Measurements from ENCODE around the gene ITFG1.
"Not testable (repeated sequence)": the region's sequence is repeated elsewhere in the genome, so short reads cannot be mapped to it uniquely, and the experiment has no call there.

The ITFG1 gene

DNA sequence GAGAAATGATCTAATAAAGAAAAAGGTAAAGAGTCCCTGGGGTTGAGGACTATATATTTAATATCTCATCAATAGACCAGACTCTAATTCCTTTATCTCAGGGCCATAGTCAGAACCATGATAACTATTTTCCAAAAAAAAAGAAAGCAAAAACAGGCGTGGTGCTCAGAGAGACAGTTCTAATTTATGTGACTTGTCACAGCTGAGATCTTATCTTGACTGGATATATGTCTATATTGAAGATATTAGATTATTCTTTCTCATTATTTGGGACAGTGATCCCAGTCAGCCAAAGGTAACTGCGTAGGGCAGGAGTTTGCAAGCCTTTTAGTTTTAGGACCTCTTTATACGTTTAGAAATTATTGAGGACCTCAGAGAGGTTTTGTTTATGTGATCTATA lies 52.4 kb downstream of the ITFG1 start:
- DNase-seq = no peak

GRCh38 chr16:47395733-47396498 lies 64.9 kb downstream of the ITFG1 start:
- no peak for DNase-seq

DNA sequence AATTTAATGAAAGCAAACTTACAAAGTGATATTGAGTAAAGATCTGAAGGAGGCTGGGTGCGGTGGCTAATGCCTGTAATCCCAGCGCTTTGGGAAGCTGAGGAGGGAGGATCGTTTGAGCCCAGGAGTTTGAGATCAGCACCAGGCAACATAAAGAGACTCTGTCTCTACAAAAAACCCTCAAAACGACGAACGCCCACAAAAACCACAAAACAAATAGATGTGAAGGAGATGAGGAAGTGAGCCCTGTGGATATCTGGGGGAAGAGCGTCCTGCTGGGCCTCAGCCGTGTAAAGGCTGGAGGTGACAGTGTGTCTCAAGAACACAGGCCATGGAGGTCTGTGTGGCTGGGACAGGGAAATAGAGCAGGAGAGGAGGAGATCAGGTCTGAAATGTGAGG lies 68.8 kb downstream of the ITFG1 start:
- DNase-seq = no peak

DNA sequence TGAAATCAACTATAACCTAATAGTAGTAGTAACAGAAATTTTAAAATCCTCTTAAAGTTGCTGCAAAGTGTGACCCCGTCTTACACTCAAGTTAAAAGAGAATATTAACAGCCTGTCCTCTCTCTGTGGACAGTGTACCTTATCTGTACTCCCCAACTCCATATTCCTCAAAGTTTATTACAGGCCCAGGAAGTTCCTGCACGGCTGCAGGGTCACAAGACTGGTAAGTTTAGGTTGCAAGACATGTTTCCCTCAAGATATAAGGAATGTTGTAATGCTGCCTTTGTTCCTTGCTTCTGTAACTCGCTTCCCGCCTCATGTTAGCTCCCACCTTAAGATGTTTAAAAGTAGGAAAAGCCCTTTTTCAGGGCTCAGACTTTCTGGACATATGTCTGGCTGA lies 72.2 kb downstream of the ITFG1 start:
- no peak for DNase-seq

- no peak for DNase-seq
These were observed 73.7 kb downstream of the ITFG1 start for GRCh38 chr16:47387026-47387734.

DNA sequence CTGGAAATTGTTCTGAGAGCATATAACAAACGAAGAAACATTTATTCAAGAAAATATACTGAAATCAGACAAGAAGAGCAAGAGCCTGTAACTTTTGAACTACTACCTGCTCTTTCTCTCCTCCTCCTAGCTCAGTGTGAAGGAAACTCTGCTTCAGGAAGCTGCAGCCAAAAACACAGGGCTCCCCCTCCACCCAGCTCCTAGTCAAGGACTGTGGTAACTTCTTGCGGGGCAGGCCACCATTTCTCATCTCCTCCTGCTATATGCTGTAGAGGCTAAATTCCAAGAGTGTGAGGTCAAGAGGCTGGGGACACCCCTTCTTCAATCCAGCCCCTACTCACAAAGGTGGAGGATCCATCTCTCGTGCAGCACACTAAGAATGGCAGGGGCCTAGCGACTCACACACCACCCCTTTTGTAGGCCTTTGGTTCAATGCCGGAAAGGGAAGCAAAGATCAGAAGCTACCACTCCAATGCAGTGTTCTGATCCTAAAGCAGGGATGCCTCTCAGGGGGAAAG lies 74.6 kb downstream of the ITFG1 start:
- no peak for DNase-seq

DNA sequence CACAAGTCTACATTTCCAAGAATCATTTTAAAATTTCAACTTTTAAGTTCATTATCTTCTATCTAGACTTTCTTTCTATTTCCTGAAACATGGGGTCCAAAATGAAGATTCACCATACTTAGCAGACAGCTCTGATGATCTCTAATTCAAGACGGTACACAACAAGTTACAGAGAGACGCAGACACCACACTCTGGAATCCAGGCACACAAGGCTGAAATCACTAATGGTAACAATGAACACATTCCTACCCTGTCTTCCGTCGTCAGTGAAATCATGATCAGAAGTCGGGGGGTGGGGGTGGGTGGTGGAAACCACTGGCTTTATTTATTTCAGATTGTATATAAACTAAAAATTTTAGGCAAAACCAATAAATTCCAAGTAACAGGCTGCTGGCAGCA lies 78.5 kb downstream of the ITFG1 start:
- DNase-seq = no peak

DNA sequence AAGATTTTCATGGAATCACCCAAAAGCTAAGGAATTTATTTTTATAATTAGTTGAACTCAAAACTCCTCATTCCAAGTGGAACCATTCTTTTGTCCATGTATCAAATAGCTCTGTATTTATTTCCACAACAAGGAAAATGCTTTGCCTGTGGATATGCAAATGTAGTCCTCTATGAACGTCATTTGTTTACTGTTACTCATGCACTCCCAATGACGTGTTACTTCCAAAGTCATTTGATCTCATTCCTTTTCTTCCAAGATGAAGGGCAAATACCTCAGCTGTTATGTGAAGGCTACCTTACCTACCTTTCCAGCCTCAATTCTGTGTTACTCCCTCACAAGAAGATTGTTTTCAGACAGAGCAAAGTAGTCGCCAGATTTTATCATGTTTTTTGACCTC lies 83.7 kb downstream of the ITFG1 start:
- DNase-seq = no peak

GRCh38 chr16:47375423-47375822 lies 85.4 kb downstream of the ITFG1 start:
- no peak for DNase-seq

- DNase-seq = no peak
These were observed 86.2 kb downstream of the ITFG1 start for GRCh38 chr16:47374629-47375028.

DNA sequence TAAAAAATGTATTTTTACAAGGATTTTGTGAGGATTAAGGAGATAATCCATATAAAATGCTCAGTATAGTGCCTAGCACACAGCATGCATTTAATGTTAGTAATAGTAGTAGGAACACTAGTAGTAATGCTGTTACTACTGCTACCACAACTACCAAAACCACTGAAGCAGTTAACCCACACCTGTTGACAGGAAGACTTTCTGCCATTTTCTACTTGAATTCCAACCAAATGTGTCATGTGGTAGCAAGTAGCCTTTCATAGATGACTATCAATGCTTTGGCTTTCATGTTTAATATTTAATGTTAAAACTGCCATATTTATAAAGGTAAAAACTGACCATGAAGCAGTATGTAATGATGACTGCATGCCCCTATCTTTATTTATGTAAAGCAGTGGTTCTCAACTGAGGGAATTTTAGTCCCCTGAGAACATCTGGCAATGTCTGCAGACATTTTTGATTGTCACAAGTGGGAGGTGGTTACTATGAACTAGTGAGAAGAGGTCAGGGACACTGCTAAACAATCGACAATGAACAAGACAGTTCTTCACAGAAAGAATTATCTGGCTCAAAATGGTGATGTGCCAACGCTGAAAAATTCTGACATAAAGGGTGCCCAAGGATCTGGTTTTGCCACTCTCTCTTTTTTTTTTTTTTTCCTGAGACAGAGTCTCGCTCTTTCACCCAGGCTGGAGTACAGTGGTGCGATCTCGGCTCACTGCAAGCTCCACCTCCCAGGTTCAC lies 89.4 kb downstream of the ITFG1 start:
- DNase-seq = no peak

DNA sequence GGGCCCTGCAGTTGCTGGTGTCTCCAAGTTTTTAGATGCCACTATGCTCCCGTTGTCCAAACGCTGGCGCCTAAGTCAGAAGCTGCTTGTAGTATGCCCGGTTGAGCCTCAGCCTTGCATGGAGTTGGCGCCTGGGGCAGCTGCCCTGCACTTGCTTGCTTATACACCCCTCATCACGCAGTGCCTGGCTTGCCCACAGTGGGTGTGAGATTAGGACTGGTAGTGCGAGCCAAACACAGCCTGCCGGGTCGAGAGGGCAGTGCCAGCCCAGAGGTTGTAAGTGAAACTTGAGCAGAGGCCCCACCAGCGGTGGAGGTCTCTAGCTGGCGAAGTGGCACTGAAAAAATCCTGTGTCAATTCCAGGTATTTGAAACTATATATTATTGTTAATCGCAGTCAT lies 90.3 kb downstream of the ITFG1 start:
- no peak for DNase-seq

GRCh38 chr16:47366228-47366627 lies 94.6 kb downstream of the ITFG1 start:
- no peak for DNase-seq

GRCh38 chr16:47363761-47364160 lies 97.1 kb downstream of the ITFG1 start:
- no peak for DNase-seq

DNA sequence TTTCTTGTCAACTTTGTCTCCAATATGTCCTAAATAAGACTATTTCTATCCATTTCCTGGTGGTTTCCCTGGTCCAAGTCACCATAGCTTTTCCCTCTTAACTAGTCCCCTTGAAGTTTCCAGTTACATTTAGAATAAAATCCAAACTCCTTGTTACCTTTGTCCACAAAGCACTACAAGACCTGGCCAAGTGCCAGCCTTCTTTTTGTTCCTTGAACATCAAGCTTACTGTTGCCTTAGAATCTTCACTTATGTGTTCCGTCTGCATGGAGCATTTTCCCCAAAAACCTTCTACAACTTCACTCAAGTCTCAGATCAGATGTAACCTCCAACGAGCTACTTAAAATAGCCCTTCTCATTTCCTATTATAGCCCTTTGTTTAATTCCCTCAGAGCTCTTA lies 101.4 kb downstream of the ITFG1 start:
- no peak for DNase-seq

GRCh38 chr16:47358816-47359215 lies 102.0 kb downstream of the ITFG1 start:
- DNase-seq = no peak

- not testable (repeated sequence) for DNase-seq
These were observed 111.8 kb downstream of the ITFG1 start for GRCh38 chr16:47349029-47349428.

DNA sequence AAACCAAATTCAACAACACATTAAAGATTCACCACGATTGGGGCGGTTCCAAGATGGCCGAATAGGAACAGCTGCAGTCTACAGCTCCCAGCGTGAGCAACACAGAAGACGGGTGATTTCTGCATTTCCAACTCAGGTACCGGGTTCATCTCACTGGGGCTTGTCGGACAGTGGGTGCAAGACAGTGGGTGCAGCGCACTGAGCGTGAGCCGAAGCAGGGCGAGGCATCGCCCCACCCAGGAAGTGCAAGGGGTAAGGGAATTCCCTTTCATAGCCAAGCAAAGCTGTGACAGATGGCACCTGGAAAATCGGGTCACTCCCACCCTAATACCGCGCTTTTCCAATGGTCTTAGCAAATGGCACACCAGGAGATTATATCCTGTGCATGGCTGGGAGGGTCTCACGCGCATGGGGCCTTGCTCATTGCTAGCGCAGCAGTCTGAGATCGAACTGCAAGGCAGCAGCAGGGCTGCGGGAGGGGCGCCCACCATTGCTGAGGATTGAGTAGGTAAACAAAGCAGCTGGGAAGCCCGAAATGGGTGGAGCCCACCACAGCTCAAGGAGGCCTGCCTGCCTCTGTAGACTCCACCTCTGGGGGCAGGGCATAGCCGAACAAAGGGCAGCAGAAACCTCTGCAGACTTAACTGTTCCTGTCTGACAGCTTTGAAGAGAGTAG lies 113.7 kb downstream of the ITFG1 start:
- DNase-seq = not testable (repeated sequence)

DNA sequence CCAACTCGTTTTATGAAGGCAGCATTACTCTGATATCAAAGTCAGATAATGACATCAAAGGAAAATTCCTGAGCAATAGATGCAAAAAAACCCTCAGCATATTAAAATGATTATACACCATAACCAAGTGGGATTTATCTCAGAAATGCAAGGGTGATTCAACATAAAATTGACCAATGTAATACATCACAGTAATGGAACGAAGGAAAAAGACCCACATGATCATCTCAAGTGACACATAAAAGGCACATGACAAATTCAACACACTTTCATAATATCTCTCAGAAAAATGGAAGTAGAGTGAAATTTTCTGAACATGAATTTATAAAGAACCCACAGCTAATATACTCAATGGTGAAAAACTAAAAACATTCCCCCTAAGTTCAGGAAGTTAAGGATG lies 118.8 kb downstream of the ITFG1 start:
- DNase-seq = no peak

GRCh38 chr16:47330562-47330961 lies 130.3 kb downstream of the ITFG1 start:
- DNase-seq = not testable (repeated sequence)

DNA sequence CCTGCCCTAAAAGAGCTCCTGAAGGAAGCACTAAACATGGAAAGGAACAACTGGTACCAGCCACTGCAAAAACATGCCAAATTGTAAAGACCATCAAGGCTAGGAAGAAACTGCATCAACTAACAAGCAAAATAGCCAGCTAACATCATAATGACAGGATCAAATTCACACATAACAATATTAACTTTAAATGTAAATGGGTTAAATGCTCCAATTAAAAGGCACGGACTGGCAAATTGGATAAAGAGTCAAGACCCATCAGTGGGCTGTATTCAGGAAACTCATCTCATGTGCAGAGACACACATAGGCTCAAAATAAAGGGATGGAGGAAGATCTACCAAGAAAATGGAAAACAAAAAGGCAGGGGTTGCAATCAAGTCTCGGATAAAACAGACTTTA lies 136.6 kb downstream of the ITFG1 start:
- DNase-seq = not testable (repeated sequence)

DNA sequence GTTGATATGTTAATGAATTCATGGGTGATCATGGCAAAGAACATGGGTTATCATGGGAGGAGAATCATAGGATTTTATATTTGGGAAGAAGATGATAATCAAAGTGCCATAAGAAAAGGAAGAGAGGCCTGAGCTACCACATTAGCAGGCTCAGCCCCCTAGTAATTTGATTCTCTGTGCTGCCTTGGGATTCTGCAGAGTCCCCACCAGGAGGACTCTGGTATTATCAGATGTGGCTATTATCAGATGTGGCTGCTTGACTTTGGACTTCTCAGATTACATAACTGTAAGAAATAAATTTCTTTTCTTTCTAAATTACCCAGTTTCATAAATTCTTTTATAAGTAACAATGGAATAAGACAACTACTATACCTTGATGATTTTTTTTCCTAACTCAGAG lies 137.6 kb downstream of the ITFG1 start:
- DNase-seq = no peak

All from activated naive CD4-positive, alpha-beta T cell treated with anti-CD3 and anti-CD28 coated beads, Interleukin-2, amount 50 U/mL, for 16 hours (primary cell).